ENCODE measurements around the gene PSMD1.
"Not testable (repeated sequence)": the region's sequence is repeated elsewhere in the genome, so short reads cannot be mapped to it uniquely, and the experiment has no call there.

Gene PSMD1

DNA sequence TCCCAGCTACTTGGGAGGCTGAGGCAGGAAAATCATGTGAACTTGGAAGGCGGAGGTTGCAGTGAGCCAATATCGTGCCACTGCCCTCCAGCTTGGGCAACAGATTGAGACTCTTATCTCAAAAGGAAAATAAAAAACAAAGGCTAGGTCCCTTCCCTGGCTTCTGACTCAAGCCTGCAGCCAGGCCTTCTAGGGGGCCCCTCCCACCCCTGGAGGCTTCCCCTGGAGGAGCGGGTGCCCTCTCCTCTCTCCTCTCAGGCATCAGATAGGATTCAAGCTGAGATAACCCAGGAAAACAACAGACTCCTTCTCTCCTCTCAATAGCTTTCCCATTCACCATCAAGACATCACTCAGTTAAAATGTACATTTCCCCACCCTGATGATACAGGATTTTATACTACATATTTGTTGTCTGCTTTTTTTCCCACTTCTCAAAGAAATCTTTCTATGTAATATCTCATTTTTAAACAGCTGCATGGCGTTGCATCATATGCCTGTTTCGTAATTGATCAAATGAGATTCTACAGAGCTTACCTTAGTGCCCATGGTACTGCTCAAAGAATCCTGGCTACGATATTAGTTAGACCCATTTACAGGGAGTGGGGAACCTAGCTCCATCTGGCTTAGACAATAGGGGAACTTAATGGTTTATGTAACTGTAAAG is 40.0 kb upstream of the PSMD1 start:
- H3K9me2 ChIP-seq (replicated peaks; ENCODE audit: insufficient read depth, low read length): no peaks in the 10 kb centered on the region
- H3K27ac ChIP-seq (ENCODE audit: low read depth, low read length): no peak overlapping the region
- H4K20me1 ChIP-seq (ENCODE audit: low read depth, low read length): no peaks in the 10 kb centered on the region
- H3K9ac ChIP-seq (ENCODE audit: low read length): no peak overlapping the region
- no peaks in the 10 kb centered on the region for H3K36me3 ChIP-seq (ENCODE audit: low read length)
- TF ChIP-seq, protein P1, sequence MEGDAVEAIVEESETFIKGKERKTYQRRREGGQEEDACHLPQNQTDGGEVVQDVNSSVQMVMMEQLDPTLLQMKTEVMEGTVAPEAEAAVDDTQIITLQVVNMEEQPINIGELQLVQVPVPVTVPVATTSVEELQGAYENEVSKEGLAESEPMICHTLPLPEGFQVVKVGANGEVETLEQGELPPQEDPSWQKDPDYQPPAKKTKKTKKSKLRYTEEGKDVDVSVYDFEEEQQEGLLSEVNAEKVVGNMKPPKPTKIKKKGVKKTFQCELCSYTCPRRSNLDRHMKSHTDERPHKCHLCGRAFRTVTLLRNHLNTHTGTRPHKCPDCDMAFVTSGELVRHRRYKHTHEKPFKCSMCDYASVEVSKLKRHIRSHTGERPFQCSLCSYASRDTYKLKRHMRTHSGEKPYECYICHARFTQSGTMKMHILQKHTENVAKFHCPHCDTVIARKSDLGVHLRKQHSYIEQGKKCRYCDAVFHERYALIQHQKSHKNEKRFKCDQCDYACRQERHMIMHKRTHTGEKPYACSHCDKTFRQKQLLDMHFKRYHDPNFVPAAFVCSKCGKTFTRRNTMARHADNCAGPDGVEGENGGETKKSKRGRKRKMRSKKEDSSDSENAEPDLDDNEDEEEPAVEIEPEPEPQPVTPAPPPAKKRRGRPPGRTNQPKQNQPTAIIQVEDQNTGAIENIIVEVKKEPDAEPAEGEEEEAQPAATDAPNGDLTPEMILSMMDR (IDR thresholded peaks at IDR 0.05; ENCODE audit: insufficient read depth, low read length, poor library complexity, severe bottlenecking): no peak
- no peak for TF ChIP-seq EZH2phosphoT487 (conservative IDR thresholded peaks at IDR 0.05; ENCODE audit: low read length)
- H3K27me3 ChIP-seq (ENCODE audit: low read length): no peaks in the 10 kb centered on the region
- no peaks in the 10 kb centered on the region for H3K79me2 ChIP-seq (ENCODE audit: insufficient read depth, low read length)
- no peak overlapping the region for H3K4me3 ChIP-seq (ENCODE audit: insufficient read depth, low read length, poor library complexity, severe bottlenecking)
- no peaks in the 10 kb centered on the region for H3F3A ChIP-seq (ENCODE audit: insufficient read depth)
- H3K9me3 ChIP-seq (ENCODE audit: insufficient read depth, low read length): no peaks in the 10 kb centered on the region
- H3K4me2 ChIP-seq (ENCODE audit: low read depth, low read length, poor library complexity, severe bottlenecking): no peak overlapping the region
- no peak overlapping the region for H2AFZ ChIP-seq (ENCODE audit: low read depth, low read length, severe bottlenecking)

DNA sequence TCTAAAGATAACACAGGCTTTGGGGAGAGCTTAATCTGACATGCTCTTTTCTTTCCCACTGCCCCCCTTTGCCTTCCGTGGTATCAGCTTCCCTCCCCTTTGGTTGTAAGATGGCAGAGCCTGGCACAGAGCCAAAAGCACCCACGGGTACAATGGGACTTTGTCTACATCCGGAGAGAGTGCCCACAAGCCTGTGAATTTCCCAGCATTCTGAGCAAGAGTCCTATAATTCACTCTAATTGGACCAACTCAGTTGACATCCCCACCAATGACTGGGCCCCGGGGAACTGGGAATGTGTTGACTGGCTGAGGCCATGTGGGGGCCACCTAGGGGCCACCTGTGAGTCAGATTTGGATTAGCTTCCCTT is 39.5 kb upstream of the PSMD1 start:
- Histone ChIP-seq H4K20me1 (ENCODE audit: low read depth, low read length) (no peaks in the 10 kb centered on the region), H3K27ac (ENCODE audit: low read depth, low read length) (no peak overlapping the region), H2AFZ (ENCODE audit: low read depth, low read length, severe bottlenecking) (no peak overlapping the region), H3F3A (ENCODE audit: insufficient read depth) (no peaks in the 10 kb centered on the region), H3K9me3 (ENCODE audit: insufficient read depth, low read length) (no peaks in the 10 kb centered on the region), H3K9me2 (replicated peaks; ENCODE audit: insufficient read depth, low read length) (no peaks in the 10 kb centered on the region), H3K4me2 (ENCODE audit: low read depth, low read length, poor library complexity, severe bottlenecking) (no peak overlapping the region), H3K79me2 (ENCODE audit: insufficient read depth, low read length) (no peaks in the 10 kb centered on the region), H3K9ac (ENCODE audit: low read length) (no peak overlapping the region), H3K27me3 (ENCODE audit: low read length) (no peaks in the 10 kb centered on the region), H3K36me3 (ENCODE audit: low read length) (no peaks in the 10 kb centered on the region), H3K4me3 (ENCODE audit: insufficient read depth, low read length, poor library complexity, severe bottlenecking) (no peak overlapping the region)
- TF ChIP-seq, protein P1 (IDR thresholded peaks at IDR 0.05; ENCODE audit: insufficient read depth, low read length, poor library complexity, severe bottlenecking): no peak
- no peak for TF ChIP-seq EZH2phosphoT487 (conservative IDR thresholded peaks at IDR 0.05; ENCODE audit: low read length)

DNA sequence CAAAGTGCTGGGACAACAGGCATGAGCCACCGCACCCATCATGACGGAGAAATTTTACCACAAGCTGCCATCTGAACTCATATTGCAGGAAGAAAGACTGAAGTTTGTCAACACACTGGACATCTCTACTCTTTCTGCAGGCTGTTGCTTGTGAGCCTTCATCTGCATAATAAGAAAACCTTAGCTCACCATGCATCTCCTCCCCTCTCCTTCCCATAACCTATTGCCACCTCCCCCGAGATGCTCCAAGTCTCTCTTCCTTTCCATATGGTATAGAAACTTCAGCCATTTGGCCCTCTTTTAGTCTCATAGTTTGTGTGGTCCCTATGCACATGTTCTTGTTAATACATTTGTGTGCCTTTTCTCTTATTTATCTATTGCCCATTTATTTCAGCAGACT is 38.5 kb upstream of the PSMD1 start:
- H3K9me3 ChIP-seq (ENCODE audit: insufficient read depth, low read length): no peaks in the 10 kb centered on the region
- no peak overlapping the region for H3K9ac ChIP-seq (ENCODE audit: low read length)
- H3K79me2 ChIP-seq (ENCODE audit: insufficient read depth, low read length): no peaks in the 10 kb centered on the region
- no peaks in the 10 kb centered on the region for H3K36me3 ChIP-seq (ENCODE audit: low read length)
- TF ChIP-seq, protein P1 (IDR thresholded peaks at IDR 0.05; ENCODE audit: insufficient read depth, low read length, poor library complexity, severe bottlenecking): no peak
- TF ChIP-seq EZH2phosphoT487 (conservative IDR thresholded peaks at IDR 0.05; ENCODE audit: low read length): no peak
- H4K20me1 ChIP-seq (ENCODE audit: low read depth, low read length): no peaks in the 10 kb centered on the region
- no peaks in the 10 kb centered on the region for H3K9me2 ChIP-seq (replicated peaks; ENCODE audit: insufficient read depth, low read length)
- H3K4me3 ChIP-seq (ENCODE audit: insufficient read depth, low read length, poor library complexity, severe bottlenecking): no peak overlapping the region
- no peak overlapping the region for H2AFZ ChIP-seq (ENCODE audit: low read depth, low read length, severe bottlenecking)
- no peak overlapping the region for H3K4me2 ChIP-seq (ENCODE audit: low read depth, low read length, poor library complexity, severe bottlenecking)
- H3K27ac ChIP-seq (ENCODE audit: low read depth, low read length): no peak overlapping the region
- no peaks in the 10 kb centered on the region for H3F3A ChIP-seq (ENCODE audit: insufficient read depth)
- H3K27me3 ChIP-seq (ENCODE audit: low read length): no peaks in the 10 kb centered on the region

DNA sequence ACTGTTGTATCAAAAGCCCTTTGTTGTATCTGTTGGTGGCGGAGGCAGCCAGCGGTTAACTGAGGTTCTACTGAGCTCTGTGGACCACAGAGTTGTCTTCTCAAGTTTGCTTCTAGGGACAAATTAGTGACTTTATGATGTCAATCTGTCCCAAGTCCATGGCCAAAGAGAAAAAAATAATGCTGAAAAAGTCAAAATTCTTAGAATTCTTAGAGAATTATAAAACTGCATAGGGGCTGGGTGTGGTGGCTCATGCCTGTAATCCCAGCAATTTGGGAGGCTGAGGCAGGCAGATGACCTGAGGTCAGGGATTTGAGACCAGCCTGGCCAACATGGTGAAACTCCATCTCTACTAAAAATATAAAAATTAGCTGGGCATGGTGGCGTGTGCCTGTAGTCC is 31.6 kb upstream of the PSMD1 start:
- not testable (repeated sequence) for H3K9me3 ChIP-seq (ENCODE audit: insufficient read depth, low read length); H3K36me3 ChIP-seq (ENCODE audit: low read length); H3K27me3 ChIP-seq (ENCODE audit: low read length); H3K27ac ChIP-seq (ENCODE audit: low read depth, low read length); H3K9ac ChIP-seq (ENCODE audit: low read length); H3F3A ChIP-seq (ENCODE audit: insufficient read depth); H3K79me2 ChIP-seq (ENCODE audit: insufficient read depth, low read length); H3K4me3 ChIP-seq (ENCODE audit: insufficient read depth, low read length, poor library complexity, severe bottlenecking); H3K9me2 ChIP-seq (replicated peaks; ENCODE audit: insufficient read depth, low read length); H4K20me1 ChIP-seq (ENCODE audit: low read depth, low read length); H2AFZ ChIP-seq (ENCODE audit: low read depth, low read length, severe bottlenecking); H3K4me2 ChIP-seq (ENCODE audit: low read depth, low read length, poor library complexity, severe bottlenecking)
